ENCODE data around the gene TNS1.

TNS1 gene

DNA sequence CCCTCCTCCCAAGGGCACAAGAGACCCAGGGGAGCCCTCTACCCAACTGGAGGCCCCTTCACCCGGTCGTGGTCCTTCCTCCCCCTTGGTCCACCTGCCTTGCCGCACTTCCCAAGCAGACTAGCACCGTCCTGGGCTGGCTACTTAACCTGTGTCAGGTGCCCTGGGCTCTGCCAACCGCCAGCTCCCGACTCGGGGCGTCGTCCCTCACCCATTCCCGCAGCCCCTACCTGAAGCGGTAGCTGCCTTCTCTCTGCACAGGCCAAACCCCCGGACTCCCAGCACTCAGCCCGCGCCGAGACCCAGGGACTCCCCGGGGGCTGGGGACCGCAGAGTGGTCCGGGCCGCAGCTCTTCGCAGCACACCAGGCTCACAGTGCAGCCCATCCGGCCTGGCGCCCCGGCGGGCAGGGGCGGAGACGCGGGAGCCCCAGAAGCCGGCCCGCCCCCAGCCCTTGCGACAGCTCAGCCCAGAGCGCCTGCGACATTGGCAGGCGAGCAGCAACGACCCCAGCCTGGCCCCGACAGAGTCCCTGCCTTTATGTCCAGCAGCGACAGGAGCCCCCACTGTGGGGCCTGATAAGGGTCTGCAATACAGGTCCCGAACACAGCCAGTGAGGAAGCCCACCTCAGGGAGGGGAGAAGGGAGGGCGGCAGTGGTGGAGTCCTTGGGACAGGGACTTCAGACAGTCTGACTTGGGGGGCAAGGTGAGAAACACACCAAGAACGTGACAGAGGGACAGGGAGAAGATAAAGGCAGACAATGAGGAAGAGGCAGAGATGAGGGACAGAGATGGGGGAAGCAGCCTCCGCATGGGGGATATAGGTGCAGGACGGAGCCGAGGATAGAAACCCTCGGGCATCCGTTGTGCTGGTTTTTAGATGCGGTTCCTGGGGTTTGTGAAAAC is 31.0 kb upstream of the TNS1 start:
- H3K27ac Mint-ChIP-seq = no peak overlapping the region
- peak; percentile 13 for ATAC-seq (replicated peaks)

DNA sequence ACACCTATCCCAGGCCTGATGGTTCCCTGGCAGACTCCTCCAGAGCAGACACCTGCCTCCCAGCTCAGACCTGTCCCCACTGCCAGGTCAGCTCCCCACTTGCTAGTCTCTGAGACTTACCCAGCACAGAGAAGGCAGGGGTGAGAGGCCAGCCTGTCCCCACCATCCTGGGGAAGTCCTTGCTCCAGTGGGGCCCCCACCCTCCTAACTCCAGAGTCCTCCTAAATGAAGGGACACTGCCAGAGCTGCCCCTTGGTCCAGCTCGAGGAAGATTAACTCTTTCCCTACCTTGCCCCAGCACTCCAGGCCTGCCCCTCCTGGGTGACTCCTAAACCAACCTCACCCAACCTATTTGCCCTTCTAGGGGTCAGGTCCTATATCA is 30.4 kb upstream of the TNS1 start:
- no peak overlapping the region for H3K4me3 Mint-ChIP-seq
- no peak for ATAC-seq (replicated peaks)
- DNase-seq = no peak

More for the DNA sequence above, 31.0 kb upstream of the TNS1 start:
- Mint-ChIP-seq H3K4me1 (ENCODE audit: low read depth in 2 of 2) (peaks cover 2 to 5% of the 10 kb centered on the region in 2 donors), H3K27me3 (peaks cover 7 to 10% of the 10 kb centered on the region in 2 donors), H3K36me3 (ENCODE audit: insufficient read depth) (no peaks in the 10 kb centered on the region), H3K9me3 (no peaks in the 10 kb centered on the region), H3K4me3 (peak overlapping the region; percentile 63 to 64)
- DNase-seq = no peak

DNA sequence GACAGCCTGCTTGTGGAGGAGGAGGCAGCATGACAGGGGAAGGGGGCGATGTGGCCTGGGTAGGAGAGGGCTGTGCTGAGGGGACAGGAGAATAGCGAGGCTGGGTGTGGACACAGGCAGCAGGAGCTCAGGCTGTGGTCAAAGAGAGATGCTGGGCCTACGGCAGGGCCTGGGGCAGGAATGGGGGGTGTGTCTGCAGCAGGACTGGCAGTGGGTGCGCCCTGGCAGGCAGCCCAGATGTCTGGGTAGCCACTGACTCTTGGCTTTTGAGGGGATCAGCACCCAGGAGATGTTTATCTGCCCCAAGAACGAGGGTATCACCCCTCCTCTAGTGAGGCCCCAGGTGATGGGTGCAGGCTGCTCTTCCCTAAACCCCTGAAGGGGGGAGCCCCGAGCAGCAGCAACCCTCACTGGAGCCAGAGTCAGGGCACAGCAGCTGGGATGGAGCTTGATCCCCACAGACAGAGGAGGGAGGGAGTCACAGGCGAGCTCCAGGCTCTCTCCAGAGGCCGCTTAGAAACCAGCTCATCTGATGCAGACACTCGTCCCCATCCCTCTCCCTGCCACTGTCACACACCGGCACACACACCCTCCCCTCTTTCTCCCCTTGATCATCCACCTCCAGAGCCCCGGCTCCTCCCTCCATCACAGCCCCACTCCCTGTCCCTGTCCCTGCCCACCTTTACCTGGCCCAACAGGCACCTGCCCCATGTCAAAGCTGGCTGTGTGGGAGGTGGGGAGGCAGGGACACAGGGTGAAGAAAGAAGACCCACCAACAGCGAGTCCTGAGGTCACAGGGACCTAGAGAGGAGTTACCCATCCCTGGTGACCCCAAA is 29.8 kb upstream of the TNS1 start:
- H3K36me3 Mint-ChIP-seq (ENCODE audit: insufficient read depth) = no peaks in the 10 kb centered on the region
- H3K27me3 Mint-ChIP-seq = no peaks in the 10 kb centered on the region
- ATAC-seq (replicated peaks) (no peak), DNase-seq (no peak)
- no peaks in the 10 kb centered on the region for H3K9me3 Mint-ChIP-seq
- peak overlapping the region; percentile 8 to 56 for H3K27ac Mint-ChIP-seq
- H3K4me1 Mint-ChIP-seq (ENCODE audit: low read depth in 2 of 2) = peaks cover 0 to 5% of the 10 kb centered on the region in 2 donors
- H3K4me3 Mint-ChIP-seq = no peak overlapping the region

More for the DNA sequence above, 30.4 kb upstream of the TNS1 start:
- H3K27me3 Mint-ChIP-seq = peaks cover under 1 to 5% of the 10 kb centered on the region in 2 donors
- H3K4me1 Mint-ChIP-seq (ENCODE audit: low read depth in 2 of 2) = peaks cover 0 to 5% of the 10 kb centered on the region in 2 donors
- H3K36me3 Mint-ChIP-seq (ENCODE audit: insufficient read depth) = no peaks in the 10 kb centered on the region
- peak overlapping the region; percentile 8 to 56 for H3K27ac Mint-ChIP-seq
- H3K9me3 Mint-ChIP-seq = no peaks in the 10 kb centered on the region

DNA sequence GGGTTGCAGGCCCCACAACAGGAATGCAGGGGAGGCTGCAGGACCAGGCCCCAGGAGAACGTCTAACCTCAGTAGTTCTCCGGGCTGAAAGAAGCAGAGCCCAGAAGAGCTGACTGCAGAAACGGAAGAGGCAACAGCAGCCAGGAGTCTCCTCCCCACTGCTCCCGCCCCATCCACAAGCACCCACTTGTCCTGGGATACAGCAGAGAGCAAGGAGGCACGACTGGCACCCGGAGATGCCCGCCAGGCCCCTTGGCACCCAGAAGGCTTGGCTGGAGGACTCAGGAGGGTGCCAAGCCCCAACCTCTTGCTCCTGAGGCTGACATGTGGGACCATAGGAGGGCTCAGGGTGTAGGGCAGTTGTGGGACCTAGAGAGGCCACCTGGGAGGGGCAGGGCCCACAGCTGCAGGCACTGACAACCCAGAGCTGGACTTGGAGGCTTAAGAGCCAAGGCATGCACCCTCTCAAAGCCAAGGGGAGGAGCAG is 29.0 kb upstream of the TNS1 start:
- peaks cover 0 to 5% of the 10 kb centered on the region in 2 donors for H3K4me1 Mint-ChIP-seq (ENCODE audit: low read depth in 2 of 2)
- ATAC-seq (replicated peaks) (no peak), DNase-seq (no peak)
- no peaks in the 10 kb centered on the region for H3K9me3 Mint-ChIP-seq
- H3K4me3 Mint-ChIP-seq = no peak overlapping the region
- H3K27me3 Mint-ChIP-seq = no peaks in the 10 kb centered on the region
- no peaks in the 10 kb centered on the region for H3K36me3 Mint-ChIP-seq (ENCODE audit: insufficient read depth)
- no peak overlapping the region for H3K27ac Mint-ChIP-seq

DNA sequence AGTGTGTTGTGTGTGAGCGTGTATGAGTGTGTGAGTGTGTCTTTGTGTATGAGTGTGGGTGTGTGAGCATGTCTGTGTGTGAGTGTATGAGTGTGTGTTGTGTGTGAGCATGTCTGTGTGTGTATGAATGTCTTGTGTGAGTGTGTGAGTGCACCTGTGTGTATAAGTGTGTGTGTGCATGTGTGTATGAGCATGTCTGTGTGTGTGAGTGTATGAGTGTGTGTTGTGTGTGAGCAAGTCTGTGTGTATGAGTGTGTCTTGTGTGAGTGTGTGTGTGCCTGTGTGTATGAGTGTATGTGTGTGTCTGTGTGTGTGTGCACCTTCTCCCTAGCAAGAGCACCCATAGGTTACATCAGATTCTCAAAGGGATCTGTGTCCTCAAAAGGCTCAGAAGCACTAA is 28.5 kb upstream of the TNS1 start:
- Mint-ChIP-seq H3K4me3 (no peak overlapping the region), H3K36me3 (ENCODE audit: insufficient read depth) (no peaks in the 10 kb centered on the region), H3K9me3 (no peaks in the 10 kb centered on the region), H3K27me3 (no peaks in the 10 kb centered on the region), H3K27ac (no peak overlapping the region), H3K4me1 (ENCODE audit: low read depth in 2 of 2) (peaks cover 0 to 5% of the 10 kb centered on the region in 2 donors)
- ATAC-seq (replicated peaks) (no peak), DNase-seq (no peak)

DNA sequence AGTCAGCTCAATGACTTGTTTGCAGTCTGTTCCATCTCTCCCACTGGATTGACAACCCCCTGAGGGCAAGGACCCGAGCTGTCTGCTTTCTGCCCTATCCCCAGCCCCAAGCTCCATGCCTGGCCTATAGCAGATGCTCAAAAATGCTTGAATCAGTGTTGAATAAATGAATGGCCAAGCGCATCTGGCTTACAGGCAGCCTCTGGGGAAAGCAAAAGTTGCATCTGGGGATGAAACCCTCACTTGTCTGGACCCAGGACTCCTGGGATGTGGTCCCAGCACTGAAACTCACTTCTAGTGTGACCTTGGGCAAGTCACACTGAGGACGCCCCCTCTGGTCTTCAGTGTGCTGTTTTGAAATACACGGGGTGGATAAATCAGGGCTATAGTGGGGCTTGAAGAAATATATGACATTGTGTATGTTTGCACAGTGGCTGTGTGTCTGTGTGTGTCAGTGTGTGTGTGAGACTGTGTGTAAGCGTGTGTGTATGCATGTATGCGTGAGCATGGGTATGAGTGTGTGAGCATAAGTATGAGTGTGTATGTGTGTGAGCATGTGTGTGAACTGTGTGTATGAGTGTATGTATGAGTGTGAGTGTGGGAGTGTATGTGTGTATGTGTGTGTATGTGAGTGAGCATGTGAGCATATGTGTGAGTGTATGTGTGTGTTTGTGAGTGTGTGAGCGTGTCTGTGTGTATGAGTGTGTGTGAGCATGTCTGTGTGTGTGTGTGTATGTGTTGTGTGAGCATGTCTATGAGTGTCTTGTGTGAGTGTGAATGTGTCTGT is 27.8 kb upstream of the TNS1 start:
- peaks cover 0 to 5% of the 10 kb centered on the region in 2 donors for H3K4me1 Mint-ChIP-seq (ENCODE audit: low read depth in 2 of 2)
- no peak overlapping the region for H3K4me3 Mint-ChIP-seq
- no peak for DNase-seq
- no peaks in the 10 kb centered on the region for H3K9me3 Mint-ChIP-seq
- H3K27ac Mint-ChIP-seq = no peak overlapping the region
- no peaks in the 10 kb centered on the region for H3K36me3 Mint-ChIP-seq (ENCODE audit: insufficient read depth)
- ATAC-seq (replicated peaks) = no peak
- H3K27me3 Mint-ChIP-seq = no peaks in the 10 kb centered on the region

DNA sequence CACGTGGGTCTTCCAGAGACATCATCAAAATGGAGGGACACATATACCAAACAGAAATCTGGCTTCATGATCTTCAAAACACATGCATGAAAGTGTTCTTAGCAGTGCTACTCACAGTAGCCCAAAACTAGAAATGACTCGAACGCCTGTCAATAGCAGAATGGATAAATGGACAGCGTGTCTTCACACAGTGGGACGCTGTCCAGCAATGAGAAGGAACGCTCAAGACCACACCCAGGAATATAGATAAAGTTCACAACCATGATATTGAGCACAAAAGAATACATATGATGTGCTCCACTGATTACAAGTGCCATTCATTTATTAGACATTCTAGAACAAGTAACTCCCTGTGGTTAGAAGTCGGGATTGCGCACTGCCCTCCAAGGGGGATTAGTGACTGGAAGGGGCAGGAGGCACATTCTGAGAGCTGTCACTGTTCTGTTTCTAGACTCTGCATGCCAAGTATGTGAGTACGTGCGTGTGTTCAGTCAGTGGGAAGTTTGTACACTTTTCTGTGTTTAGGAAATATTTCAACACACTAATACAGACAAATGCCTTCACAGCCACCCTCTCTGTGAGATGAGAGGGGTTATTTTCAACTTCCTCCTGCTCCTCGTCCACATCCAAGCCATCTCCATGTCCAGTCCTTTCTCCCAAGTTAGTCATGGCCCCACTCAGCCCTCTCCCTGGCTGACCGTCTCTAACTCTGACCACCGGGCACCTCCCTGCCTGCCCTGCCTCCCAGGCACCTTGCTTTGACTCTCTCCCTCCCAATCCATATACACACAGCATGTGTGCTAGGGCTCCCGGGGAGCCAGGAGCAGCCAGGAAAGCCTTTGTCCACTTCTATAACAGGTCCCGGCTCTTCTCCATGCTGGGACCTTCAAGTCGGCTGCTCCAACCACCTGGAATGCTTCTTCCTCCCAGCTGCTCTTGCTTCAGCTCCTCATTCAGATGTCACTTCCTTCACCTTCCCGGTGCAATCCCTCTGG is 26.9 kb upstream of the TNS1 start:
- H3K4me3 Mint-ChIP-seq = no peak overlapping the region
- H3K27me3 Mint-ChIP-seq = no peaks in the 10 kb centered on the region
- H3K9me3 Mint-ChIP-seq = no peaks in the 10 kb centered on the region
- ATAC-seq (replicated peaks) = no peak
- no peak overlapping the region for H3K27ac Mint-ChIP-seq
- DNase-seq = no peak
- no peaks in the 10 kb centered on the region for H3K36me3 Mint-ChIP-seq (ENCODE audit: insufficient read depth)
- H3K4me1 Mint-ChIP-seq (ENCODE audit: low read depth in 2 of 2) = peaks cover 0 to 4% of the 10 kb centered on the region in 2 donors

DNA sequence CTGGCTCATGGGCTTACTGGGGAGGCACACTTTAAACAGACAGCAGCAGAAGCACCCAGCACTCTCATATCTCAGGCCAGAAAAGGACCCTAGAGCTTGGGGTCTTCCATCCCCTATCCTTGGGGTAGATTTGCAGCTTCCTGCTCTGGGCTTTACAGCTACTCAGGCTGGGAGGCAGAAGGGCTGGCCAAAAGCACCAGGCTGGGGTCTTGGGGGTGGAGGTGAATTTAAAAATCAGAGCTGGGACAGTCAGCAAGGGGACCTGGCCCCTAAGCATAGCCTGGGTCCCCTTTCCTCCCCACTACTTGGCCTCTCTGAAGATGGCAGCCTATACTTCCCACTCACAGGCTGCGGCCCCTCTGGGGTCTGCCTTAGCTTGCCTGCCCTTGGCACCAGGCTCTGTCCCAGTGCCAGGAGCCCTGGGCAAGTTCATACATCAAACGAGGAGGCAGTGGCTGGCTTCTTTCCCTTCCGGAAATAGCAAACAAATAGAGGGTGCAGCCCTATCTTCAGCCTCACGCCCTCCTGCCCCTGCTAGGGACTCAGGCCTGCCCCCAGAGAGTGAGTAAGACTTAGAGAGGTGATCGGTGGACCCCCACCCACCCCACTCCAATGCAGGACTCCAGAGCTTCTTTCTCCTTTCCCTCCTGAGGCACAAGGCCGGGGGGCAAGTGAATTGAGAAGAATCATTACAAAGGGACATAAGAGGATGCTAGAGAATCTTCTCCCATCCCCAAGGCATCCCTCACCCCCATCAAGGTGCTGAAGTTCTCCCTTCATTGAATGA is 26.0 kb upstream of the TNS1 start:
- Mint-ChIP-seq H3K36me3 (ENCODE audit: insufficient read depth) (no peaks in the 10 kb centered on the region), H3K4me1 (ENCODE audit: low read depth in 2 of 2) (no peaks in the 10 kb centered on the region), H3K27ac (peak overlapping the region in 1 of 2 donors; percentile 9), H3K9me3 (no peaks in the 10 kb centered on the region), H3K27me3 (no peaks in the 10 kb centered on the region), H3K4me3 (no peak overlapping the region)
- DNase-seq = no peak
- no peak for ATAC-seq (replicated peaks)

DNA sequence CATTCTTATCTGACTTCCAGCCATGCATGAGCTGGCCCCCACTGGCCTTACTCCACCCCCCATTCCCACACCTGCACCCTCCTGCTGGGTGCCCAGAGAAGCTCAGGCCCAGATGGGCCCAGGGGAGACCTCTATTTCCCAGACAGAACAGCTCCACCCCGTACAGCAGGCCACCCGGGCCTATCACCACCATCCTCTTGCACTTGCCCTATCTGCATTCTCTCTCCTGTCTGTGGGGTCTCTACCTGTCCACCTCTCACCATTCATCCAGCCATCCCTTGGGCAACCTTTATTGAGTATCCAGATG is 25.3 kb upstream of the TNS1 start:
- Mint-ChIP-seq H3K27me3 (no peaks in the 10 kb centered on the region), H3K36me3 (ENCODE audit: insufficient read depth) (no peaks in the 10 kb centered on the region), H3K27ac (peak overlapping the region in 1 of 2 donors; percentile 9), H3K9me3 (no peaks in the 10 kb centered on the region), H3K4me3 (no peak overlapping the region), H3K4me1 (ENCODE audit: low read depth in 2 of 2) (no peaks in the 10 kb centered on the region)
- no peak for DNase-seq
- ATAC-seq (replicated peaks) = no peak

DNA sequence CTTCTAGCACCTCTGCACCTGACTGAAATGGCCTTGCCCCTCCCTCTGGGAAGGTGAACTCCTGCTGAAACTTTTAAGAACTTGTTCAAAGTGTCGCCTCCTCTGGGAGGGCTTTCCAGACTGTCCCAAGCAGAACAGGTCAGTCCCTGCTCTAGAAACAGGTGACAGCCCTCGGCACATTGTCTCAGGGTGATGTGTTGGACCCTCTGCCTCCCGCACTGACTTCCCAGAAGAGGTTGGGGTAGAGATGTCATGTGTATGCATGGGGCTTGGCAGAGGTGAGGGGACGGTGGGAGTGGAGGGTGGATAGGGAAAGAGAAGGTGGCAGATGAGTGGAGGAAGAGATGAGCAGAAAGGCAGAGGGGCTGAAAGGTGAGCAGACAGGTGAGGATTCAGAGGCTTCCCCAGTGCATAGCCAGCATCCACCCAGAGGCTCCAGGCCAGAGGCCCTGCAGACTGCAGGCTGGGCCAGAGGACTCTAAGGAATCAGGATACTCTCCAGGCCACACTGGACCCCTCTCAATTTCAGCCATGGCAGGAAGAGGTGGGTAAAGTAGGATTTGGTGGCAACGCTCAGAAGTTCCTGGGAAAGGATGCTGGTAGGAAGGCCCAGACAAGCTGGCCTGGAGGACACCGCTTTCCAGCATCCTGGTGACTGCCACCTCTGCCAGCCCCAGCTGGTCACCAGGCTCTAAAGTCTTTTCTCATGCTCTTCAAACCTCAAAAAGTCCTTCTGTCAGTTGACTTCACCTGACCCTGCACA is 24.8 kb upstream of the TNS1 start:
- no peaks in the 10 kb centered on the region for H3K9me3 Mint-ChIP-seq
- no peak overlapping the region for H3K4me3 Mint-ChIP-seq
- no peaks in the 10 kb centered on the region for H3K4me1 Mint-ChIP-seq (ENCODE audit: low read depth in 2 of 2)
- DNase-seq (no peak), ATAC-seq (replicated peaks) (no peak)
- no peaks in the 10 kb centered on the region for H3K27me3 Mint-ChIP-seq
- H3K27ac Mint-ChIP-seq = peak overlapping the region in 1 of 2 donors; percentile 9
- H3K36me3 Mint-ChIP-seq (ENCODE audit: insufficient read depth) = no peaks in the 10 kb centered on the region

DNA sequence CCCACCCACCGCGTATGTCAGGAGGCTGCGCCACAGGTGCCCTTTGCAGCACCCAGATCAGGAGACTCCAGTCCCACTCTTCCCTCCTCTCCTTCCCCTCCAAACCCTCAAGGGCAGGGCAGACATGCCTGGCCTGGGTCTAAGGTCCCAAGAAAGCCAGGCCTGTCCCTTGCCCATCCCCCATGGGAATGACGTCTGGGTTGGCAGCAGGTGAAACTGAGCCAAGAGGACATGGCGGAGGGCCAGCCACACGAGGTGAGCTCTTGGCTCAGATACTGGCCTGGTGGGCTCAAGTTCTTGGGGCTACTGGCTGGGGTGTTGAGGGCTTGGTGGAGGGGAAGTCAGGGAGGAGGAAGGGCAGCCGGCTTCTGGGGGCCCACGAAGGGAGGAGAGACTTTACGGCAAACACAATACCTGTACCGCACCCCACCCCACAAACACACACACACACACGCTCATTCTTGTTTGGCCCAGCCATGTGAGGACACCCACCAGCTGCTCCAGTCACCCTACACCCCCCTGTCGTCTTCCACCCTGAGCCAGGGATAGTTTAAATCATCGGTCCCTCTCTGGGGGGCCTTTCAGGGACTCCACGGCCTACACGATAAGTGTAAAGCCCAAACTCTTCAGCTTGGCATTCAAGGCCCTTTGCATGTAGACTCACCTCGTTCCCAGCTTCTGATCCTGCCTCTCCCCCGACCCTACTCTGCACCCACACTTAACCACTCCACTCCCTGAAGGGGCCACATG is 24.1 kb upstream of the TNS1 start:
- Mint-ChIP-seq H3K36me3 (ENCODE audit: insufficient read depth) (no peaks in the 10 kb centered on the region), H3K9me3 (no peaks in the 10 kb centered on the region), H3K27me3 (no peaks in the 10 kb centered on the region), H3K4me1 (ENCODE audit: low read depth in 2 of 2) (no peaks in the 10 kb centered on the region), H3K27ac (no peak overlapping the region), H3K4me3 (no peak overlapping the region)
- DNase-seq (no peak), ATAC-seq (replicated peaks) (no peak)
